BJ (cell line): ENCODE data around the gene DAZL. TPM values are rescaled to one million over a fixed set of nuclear protein-coding genes. Genes with fewer than 3 reads are reported as not detected.

Experiments
- CTCF ChIA-PET: fragments of 350-600 bp; formaldehyde crosslinking; extraction: SDS; loops from one replicate; lab custom pipeline; 2021; ENCODE audit warnings: antibody characterized with exemption, inconsistent platforms; lab: Yijun Ruan, JAX
- POLR2A ChIA-PET: fragments of 300-600 bp; sonication (Branson Sonifier 250); formaldehyde crosslinking; extraction: SDS; loops from one replicate; lab custom pipeline; 2021; ENCODE audit warnings: antibody characterized with exemption; lab: Charles Lee
- DNase-seq: peaks from one replicate; pipeline ENCODE4 v3.0.0-alpha.2; 2011; ENCODE audit warnings: low read depth
- H3K27me3 ChIP-seq: 2 replicates; pipeline ENCODE4 v1.6.0; 2011; ENCODE audit warnings: low read length; ENCODE audit not compliant: control insufficient read depth, insufficient read depth
- H3K36me3 ChIP-seq: 2 replicates; pipeline ENCODE4 v1.5.1; 2011; ENCODE audit warnings: low read length; ENCODE audit not compliant: control insufficient read depth, insufficient read depth
- H3K4me3 ChIP-seq: 2 replicates; pipeline ENCODE4 v1.5.1; 2011; ENCODE audit warnings: low read depth, mild to moderate bottlenecking, control low read depth, low read length
- polyA minus RNA-seq: library from RNA; depleted of rRNA, polyadenylated mRNA; stranded (reverse); fragments of >200 nt; gene quantifications from 2 replicates; pipeline ENCODE4 v1.2.3, GENCODE V29; 2011; rRNA and poly(A)+ RNA removed
- polyA plus RNA-seq: library from polyadenylated mRNA; depleted of rRNA; stranded (reverse); fragments of >200 nt; gene quantifications from 2 replicates; pipeline ENCODE4 v1.2.3, GENCODE V29; 2011; rRNA removed
- TF ChIP-seq, protein P1 (sequence below): IDR thresholded peaks from 2 replicates; pipeline ENCODE4 v1.5.1; 2011; ENCODE audit warnings: low read depth, mild to moderate bottlenecking, control low read depth, inconsistent platforms, low read length, moderate library complexity; ENCODE audit not compliant: insufficient read depth

DAZL gene, protein sequence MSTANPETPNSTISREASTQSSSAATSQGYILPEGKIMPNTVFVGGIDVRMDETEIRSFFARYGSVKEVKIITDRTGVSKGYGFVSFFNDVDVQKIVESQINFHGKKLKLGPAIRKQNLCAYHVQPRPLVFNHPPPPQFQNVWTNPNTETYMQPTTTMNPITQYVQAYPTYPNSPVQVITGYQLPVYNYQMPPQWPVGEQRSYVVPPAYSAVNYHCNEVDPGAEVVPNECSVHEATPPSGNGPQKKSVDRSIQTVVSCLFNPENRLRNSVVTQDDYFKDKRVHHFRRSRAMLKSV
- not detected in 2 replicates for polyA plus RNA-seq
- not detected in 2 replicates for polyA minus RNA-seq

DNA sequence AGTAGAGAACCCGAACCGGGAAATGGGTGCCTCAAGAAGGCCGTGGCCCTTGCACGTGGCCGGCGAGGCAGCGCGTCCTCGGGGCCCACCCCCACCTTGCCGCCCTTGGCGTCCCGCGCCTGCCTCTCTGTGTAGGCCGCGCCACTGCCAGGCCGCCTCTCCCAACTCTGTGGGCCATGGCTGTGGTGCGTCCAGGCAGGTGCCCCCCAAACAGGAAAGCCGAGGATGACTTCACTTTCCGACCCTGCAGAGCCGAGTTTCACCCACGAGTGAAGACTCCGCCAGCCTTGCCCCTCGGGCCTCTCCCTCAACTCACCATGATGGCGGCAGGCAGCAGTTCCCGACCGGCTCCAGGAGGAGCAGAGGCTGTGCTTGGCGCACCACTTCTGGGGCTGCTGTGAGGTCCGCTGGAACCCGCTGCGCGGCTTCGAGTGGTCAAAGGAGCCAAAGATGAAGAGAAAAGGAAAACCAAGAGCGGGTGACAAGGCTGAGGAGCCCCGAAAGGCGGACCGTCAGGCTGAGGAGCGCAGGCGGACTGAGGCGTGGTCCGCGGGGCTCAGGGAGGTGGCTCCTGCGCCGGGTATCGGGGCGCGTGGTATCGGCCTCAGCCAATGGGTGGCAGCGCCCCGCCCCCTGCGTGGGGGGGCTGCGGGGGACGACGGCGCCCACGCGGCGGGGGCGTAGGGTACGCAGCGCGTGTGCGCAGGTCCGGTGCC is at the start of gene DAZL:
DAZL (minus strand) TSS at position 537 of the 716 bp plus-strand sequence; CDS start at position 319, 218 bp downstream.
- POLR2A ChIA-PET, result no interaction called here
- CTCF ChIA-PET, result no interaction called here
- H3K36me3 ChIP-seq, result no peaks in the 10 kb centered on the region
- H3K27me3 ChIP-seq, result no peaks in the 10 kb centered on the region; the same call in 1 of the 2 replicates
- DNase-seq, result no peak
- TF ChIP-seq, protein P1, sequence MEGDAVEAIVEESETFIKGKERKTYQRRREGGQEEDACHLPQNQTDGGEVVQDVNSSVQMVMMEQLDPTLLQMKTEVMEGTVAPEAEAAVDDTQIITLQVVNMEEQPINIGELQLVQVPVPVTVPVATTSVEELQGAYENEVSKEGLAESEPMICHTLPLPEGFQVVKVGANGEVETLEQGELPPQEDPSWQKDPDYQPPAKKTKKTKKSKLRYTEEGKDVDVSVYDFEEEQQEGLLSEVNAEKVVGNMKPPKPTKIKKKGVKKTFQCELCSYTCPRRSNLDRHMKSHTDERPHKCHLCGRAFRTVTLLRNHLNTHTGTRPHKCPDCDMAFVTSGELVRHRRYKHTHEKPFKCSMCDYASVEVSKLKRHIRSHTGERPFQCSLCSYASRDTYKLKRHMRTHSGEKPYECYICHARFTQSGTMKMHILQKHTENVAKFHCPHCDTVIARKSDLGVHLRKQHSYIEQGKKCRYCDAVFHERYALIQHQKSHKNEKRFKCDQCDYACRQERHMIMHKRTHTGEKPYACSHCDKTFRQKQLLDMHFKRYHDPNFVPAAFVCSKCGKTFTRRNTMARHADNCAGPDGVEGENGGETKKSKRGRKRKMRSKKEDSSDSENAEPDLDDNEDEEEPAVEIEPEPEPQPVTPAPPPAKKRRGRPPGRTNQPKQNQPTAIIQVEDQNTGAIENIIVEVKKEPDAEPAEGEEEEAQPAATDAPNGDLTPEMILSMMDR, result no peak
- no peak within 1 kb of the TSS for H3K4me3 ChIP-seq

DNA sequence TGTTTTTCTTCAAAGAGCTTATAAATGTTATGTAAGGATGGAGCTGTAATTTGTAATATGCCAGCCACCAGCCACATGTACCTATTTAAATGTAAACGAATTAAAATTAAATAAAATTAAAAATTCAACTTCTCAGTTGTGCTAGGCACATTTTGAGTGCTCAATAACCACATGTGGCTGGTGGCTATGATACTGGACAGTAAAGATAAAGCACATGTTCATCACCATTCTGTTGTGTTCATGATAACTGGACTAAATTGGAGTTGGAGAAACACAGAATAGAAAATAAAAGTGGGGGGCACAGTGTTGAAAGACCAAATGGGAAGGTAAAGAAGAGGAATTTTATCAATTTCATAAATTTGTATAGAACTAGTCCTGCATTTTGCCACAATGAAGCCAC is 49.8 kb upstream of the DAZL start:
- Histone ChIP-seq H3K36me3 (no peaks in the 10 kb centered on the region), H3K4me3 (no peak overlapping the region), H3K27me3 (no peaks in the 10 kb centered on the region)
- ChIA-PET CTCF (no interaction called here), POLR2A (no interaction called here)
- TF ChIP-seq, protein P1, result no peak
- DNase-seq, result no peak

DNA sequence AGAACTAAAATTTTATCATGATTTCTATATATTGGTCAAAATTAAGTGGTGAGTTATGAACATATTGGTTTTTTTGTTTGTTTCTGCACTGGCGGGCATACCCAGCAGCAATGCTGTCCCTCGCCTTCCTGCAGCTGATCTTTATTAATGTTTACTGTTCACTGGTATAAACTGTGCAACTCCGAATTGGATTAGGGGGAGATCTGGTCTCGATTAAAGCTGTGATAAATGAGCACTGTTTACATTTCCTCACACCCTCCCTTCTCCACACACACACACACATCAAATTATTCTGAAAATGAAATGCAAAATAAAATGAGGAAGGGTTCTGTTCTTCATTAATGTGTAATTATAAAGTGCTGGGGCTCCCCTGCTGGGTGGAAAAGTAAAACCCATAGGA is 48.5 kb upstream of the DAZL start:
- TF ChIP-seq, protein P1, result no peak
- no peaks in the 10 kb centered on the region for H3K36me3 ChIP-seq
- DNase-seq, result no peak
- POLR2A ChIA-PET, result no interaction called here
- CTCF ChIA-PET, result no interaction called here
- no peaks in the 10 kb centered on the region for H3K27me3 ChIP-seq
- no peak overlapping the region for H3K4me3 ChIP-seq

DNA sequence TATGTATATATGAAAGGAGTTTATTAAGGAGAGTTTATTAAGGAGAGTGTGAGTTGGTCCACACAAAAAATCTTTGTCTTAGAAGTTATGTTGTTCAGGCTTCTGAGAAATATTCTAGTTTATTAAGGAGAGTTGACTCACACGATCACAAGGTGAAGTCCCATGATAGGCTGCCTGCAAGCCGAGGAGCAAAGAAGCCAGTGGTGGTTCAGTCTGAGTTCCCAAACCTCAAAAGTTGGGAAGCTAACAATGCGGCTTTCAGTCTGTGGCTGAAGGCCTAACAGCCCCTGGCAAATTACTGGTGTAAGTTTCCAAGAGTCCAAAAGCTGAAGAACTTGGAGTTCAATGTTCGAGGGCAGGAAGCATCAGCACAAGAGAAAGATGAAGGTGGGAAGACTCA is 42.4 kb upstream of the DAZL start:
- Histone ChIP-seq H3K27me3 (0 out of 2 replicates have a peak, but pooled peaks cover 3% of the 10 kb centered on the region), H3K36me3 (no peaks in the 10 kb centered on the region), H3K4me3 (no peak overlapping the region)
- no peak for DNase-seq
- CTCF ChIA-PET, result no interaction called here
- POLR2A ChIA-PET, result no interaction called here
- TF ChIP-seq, protein P1, result no peak

DNA sequence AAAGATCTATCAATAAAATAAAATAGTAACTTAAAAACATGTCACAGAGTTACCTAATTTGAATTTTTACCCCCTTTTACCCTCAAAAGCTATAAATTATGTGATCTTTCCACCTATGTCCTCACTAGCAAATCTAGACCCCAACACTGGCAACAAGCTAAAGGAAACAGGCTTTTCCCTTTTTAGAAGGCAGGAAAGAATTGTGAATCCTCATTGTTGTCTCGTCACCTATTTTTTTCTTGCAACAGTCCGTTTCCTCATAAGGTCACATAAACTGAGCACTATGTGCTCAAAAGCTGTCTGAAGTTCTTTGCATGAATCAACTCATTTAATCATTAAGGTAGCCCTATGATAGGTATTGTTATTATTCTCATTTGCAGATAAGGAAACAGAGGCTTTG is 34.6 kb upstream of the DAZL start:
- ChIA-PET POLR2A (no interaction called here), CTCF (interaction anchor here (0.6 kb wide), 1 partner anchor 34 kb away, joined by 3 read pairs; no protein-coding TSS in a partner anchor)
- DNase-seq, result no peak
- TF ChIP-seq, protein P1, result no peak
- Histone ChIP-seq H3K36me3 (no peaks in the 10 kb centered on the region), H3K4me3 (no peak overlapping the region), H3K27me3 (no peaks in the 10 kb centered on the region)
